ENCODE measurements around the gene PHACTR4.
"Not testable (repeated sequence)": the region's sequence is repeated elsewhere in the genome, so short reads cannot be mapped to it uniquely, and the experiment has no call there.

Gene PHACTR4

DNA sequence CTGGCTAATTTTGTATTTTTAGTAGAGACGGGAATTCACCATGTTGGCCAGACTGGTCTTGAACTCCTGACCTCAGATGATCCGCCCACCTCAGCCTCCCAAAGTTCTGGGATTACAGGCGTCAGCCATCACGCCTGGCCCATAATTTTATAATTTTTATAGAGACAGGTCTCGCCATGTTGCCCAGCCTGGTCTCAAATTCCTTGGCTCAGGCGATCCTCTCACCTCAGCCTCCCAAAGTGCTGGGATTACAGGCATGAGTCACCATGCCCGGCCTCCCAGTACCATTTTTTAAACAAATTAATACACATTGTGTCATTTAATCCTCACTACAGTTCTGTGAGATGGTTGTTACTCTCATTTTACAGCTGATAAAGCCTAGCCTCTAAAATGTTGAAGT is 3.9 kb downstream of the PHACTR4 start:
- not testable (repeated sequence) for DNase-seq

DNA sequence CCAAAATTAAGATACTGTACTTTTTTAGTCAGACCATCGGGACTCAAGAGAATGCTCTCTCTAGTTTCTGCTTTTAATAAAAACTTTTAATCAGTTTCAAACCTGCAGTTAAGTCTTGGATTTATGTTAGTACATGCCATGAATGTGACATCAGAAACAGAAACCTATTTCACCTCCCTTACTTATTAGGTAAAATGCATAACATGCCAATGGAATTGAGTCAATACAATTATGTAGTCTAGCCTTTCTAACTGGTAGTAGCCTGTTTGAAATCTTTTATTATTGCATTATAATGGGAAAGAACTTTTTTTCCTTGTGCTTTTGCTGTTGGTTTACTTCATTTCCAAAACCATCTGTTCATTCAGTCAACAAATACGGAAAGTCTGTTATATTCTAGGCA is 4.8 kb downstream of the PHACTR4 start:
- DNase-seq = no peak

DNA sequence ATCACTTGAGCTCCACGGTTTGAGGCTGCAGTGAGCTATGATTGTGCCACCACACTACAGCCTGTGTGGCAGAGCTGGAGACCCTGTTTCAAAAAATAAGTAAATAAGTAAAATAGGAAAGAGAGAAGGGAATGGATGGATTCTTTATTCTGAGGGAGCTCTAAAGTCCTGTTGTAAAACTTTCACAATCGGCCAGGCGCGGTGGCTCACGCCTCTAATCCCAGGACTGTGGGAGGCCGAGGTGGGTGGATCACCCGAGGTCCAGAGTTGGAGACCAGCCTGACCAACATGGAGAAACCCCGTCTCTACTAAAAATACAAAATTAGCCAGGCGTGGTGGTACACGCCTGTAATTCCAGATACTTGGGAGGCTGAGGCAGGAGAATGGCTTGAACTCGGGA is 6.1 kb downstream of the PHACTR4 start:
- DNase-seq = not testable (repeated sequence)

DNA sequence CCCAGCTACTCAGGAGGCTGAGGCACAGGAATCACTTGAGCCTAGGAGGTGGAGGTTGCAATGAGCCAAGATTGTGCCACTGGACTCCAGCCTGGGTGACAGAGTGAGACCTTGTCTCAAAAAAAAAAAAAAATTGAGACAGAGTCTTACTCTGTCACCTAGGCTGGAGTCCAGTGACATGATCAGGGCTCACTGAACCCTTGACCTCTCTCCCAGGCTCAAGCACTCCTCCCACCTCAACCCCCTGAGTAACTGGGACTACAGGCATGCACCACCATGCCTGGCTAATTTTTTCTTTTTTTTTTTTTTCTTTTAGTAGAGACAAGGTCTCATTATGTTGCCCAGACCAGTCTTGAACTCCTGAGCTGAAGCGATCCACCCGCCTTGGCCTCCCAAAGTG is 6.7 kb downstream of the PHACTR4 start:
- not testable (repeated sequence) for DNase-seq

DNA sequence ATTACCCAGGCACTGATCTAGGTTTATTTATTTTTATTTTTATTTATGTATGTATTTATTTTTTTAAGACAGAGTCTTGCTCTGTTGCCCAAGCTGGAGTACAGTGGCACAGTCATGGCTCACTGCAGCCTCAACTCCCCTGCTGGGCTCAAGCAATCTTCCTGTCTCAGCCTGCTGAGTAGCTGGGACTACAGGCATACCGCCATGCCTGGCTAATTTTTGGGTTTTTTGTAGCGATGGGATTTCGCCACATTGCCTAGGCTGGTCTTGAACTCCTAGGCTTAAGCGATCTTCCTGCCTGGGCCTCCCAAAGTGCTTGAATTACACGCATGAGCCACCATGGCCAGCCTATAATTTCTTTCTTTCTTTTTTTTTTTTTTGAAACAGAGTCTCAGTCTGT is 9.4 kb downstream of the PHACTR4 start:
- DNase-seq = no peak

DNA sequence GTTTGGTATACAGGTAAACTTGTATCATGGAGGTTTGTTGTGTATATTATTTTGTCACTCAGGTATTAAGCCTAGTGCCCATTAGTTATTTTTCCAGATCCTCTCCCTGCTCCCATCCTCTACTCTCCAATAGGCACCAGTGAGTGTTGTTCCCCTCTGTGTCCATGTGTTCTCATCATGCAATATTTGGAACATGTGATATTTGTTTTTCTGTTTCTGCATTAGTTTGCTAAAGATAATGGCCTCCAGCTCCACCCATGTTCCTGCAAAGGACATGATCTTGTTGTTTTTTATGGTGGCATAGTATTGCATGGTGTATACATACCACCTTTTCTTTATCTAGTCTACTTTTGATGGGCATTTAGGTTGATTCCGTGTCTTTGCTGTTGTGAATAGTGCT is 10.9 kb downstream of the PHACTR4 start:
- DNase-seq = no peak

DNA sequence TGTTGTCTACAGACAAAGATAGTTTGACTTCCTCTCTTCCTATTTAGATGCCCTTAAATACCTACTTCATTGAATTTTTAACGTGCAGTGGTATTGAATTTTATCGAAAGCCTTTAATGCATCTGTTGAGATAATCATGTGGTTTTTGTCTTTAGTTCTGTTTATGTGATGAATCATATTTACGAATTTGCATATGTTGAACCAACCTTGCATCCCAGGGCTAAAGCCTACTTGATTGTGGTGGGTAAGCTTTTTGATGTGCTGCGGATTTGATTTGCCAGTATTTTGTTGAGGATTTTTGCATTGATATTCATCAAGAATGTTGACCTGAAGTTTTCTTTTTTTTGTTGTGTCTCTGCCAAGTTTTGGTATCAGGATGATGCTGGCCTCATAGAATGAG is 14.2 kb downstream of the PHACTR4 start:
- not testable (repeated sequence) for DNase-seq

DNA sequence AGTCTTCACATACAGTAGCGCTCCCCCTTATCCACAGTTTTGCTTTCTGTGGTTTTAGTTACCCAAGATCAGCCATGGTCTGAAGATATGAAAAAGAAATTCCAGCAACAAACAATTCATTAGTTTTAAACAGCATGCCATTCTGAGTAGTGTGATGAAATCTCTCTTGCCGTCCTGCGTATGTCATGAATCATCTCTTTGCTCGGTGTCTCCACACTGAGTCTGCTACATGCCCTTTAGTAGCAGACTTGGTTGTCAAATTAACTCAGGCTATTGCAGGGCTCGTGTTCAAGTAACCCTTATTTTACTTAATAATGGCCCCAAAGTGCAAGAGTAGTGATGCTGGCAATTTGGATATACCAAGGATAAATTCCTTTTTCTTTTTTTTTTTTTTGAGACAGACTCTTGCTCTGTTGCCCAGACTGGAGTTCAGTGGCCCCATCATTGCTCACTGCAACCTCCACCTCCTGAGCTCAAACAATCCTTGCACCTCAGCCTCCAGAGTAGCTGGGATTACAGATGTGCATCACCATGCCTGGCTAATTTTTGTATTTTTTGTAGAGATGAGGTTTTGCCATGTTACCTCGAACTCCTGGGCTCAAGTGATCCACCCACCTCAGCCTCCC is 22.6 kb downstream of the PHACTR4 start:
- no peak for DNase-seq

DNA sequence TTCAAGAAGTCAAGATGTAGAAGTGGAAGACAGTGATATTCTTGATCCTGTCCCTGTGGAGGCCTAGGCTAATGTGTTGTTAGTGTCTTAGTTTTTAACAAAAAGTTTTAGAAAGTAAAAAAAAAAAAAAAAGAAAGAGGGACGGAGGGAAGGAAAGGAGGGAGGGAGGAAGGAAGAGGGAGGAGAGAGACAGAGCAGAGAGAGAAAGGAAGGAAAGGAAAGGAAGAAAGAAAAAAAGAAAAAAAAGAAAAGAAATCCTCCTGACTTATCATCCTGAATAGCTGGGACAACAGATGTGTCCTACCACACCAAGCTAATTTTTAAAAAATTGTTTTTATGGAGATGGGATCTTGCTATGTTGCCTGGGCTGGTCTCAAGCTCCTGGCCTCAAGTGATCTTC is 24.6 kb downstream of the PHACTR4 start:
- no peak for DNase-seq

DNA sequence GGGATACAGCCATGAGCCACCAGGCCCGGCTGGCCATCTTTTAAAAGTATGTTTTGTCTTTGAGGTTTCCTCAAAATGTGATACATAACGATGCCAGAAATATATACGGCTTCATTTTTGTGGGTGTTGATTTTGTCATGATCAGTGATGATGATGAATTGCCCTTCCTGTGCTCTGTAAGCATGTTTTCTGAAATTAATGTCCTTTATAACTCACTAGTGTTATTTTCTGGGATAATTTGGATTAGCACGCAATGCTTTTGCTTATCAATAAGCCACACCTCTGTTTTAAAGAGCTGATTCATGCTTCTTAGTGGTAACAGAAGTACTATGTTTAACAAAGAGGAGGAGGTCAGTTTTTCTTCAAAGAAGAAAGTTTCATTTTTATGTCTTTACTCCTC is 25.6 kb downstream of the PHACTR4 start:
- no peak for DNase-seq

DNA sequence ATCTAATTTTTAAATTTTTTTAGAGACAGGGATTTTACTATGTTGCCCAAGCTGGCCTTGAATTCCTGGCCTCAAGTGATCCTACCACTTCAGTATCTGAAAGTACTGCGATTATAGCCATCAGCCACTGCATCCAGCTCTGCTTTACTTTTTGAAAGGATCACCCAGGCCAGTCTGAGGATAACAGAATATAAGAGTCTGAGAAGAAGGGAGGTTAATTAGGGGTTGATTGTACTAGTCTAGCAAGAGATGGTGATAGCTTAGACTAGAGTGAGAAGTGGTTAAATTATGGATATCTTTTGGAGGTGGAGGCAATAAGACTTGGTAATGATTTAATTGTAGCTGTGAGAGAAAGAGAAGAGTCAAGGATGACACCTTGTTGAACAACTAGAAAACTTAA is 32.2 kb downstream of the PHACTR4 start:
- DNase-seq = no peak

DNA sequence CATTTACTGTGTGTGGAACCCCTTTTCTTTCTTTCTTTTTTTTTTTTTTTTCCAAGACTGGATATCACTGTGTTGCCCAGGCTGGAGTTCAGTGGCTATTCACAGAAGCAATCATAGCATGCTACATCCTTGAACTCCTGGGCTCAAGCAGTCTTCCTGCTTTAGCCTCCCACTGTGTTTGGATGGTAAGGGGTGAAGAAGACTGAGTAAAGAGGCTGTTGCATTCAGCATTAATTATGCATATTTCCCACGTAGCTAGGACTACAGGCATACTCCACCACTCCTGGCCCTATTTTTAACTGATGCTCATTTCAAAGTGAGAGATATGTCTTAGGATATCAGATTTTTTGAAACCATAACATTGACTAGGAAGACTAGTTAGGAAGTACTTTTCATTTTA is 39.5 kb downstream of the PHACTR4 start:
- no peak for DNase-seq

DNA sequence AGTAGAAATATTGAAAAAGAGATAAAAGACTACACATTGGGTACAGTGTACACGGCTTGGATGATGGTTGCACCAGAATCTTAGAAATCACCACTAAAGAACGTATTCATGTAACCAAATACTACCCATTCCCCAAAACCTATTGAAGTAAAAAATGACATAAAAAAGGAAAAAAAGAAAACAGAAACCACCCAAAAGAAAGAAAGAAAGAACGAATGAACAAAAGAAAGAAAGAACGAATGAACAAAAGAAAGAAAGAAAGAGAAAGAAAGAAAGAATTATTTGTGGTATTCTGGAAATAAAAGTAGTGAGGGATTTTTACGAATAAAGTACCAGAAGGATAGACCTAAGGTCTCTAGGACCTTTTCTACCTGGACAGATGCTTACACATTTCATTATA is 42.1 kb downstream of the PHACTR4 start:
- DNase-seq = no peak

DNA sequence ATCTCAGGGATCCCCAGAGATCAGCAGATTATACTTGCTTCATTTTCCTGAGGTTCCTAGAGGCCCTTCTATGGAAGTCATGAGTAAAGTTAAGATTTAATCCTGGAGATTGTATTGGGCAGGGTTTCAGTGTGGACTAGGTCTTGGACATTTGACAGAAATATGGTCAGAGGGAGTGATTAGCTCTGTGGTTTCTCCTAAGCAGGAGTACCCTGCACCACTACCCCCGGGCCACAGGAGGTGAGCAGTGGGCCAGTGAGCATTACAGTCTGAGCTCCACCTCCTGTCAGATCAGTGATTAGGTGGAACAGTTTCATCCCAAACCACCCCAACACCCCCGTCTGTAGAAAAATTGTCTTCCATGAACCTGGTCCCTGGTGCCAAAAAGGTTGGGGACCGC is 43.2 kb downstream of the PHACTR4 start:
- no peak for DNase-seq

DNA sequence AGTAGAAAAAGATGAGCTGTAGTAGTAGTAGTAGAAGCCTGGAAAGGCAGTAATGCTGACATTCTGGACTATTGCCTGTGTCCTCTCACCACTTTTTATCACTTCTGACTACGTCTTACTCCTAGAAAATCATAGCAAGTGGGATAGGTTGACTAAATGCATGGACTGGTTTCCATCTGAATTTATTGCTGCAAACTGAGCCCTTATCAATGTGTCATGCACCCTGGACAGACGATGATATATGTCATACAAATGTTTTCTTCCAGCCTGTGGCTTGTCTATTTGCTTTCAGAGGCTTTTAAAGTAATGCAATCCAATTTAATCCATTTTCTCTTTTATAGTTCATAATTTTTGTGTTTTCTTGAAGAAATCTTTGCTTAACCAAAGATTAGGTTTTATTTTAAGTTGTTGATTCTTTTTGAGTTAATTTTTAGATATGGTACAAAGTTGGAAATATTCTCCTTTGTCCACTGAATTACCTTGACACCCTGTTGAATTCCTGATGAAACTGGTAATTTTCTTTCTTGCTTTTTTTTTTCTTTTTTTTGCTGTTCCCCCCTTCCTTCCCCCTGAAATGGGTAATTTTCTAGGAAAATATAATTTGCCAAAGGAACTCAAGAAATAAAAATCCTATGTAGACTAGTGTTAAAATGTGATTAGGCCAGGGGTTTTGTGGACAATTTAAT is 47.1 kb downstream of the PHACTR4 start:
- no peak for DNase-seq

DNA sequence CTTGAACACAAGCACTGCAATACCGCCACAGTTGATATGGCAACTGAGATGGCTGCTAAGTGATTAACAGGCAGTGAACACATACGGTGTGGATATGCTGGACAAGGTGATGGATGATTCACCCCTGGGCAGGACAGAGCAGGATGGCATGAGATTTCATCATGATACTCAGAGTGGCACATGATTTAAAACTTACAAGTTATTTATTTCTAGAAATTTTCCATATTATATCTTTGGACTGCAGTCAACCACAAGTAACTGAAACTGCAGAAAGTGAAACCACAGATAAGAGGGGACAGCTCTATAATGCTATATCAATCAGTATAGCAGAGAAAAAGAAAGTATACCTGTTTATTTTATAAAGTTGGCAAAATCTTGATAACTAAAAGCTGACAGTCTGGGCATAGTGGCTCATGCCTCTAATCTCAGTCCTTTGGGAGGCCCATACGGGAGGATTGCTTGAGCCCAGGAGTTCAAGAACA is 47.9 kb downstream of the PHACTR4 start:
- no peak for DNase-seq

DNA sequence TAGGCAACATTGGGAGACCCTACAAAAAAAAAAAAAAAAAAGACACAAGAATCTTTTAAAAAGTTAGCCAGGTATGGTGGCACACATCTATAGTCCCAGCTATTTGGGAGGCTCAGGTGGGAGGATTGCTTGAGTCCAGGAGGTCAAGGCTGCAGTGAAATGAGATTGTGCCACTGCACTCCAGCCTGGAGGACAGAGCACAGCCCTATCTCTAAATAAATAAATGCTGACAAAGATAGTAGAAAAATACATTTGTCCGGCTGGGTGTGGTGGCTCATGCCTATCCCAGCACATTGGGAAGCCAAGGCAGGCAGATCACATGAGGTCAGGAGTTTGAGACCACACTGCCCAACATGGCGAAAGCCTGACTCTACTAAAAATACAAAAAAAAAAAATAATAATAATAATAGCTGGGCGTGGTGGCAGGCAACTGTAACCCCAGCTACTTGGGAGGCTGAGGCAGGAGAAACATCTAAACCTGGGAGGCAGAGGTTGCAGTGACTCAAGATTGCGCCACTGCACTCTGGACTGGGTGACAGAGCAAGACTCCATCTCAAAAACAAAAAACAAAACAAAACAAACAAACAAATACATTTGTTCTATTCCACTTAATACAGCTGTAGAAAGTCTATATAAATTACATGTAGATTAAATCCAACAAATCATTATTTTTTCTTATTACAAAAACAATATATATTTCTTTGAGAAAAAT is 48.5 kb downstream of the PHACTR4 start:
- no peak for DNase-seq

DNA sequence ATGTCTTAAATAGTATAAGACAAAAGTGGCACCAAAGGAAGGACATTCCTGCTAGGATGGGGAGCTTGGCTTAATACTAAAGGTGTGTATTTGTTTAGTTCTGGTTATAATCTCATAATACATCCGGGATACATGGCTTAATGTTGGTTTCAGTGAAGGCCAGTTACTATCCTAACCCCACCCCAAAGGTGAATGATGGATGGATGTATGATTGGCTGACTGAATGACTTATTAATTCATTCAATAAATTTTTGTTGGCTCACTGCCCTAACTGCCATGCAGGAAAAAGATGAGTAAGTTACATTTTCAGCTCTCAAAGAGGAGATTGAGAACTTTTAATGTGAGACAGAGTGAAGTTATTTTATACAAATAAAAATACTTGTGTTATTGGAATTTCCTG is 52.2 kb downstream of the PHACTR4 start:
- DNase-seq = no peak

DNA sequence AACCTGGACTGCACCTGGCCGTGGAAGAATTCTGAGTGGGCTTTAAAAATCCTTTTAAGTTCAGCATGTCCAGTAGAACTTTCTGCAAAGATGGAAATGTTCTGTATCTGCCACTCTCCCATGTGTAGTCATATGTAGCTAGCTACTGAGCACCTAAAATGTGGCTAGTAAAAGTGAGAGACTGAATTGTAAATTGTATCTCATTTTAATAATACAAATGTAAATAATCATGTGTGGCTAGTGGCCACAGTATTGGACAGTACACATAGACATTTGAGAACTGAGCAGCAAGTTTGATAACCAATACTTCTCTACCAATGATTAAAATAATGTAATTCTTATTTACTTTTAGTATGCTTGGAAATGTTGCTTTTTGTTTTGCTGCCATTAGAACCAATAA is 57.3 kb downstream of the PHACTR4 start:
- no peak for DNase-seq

DNA sequence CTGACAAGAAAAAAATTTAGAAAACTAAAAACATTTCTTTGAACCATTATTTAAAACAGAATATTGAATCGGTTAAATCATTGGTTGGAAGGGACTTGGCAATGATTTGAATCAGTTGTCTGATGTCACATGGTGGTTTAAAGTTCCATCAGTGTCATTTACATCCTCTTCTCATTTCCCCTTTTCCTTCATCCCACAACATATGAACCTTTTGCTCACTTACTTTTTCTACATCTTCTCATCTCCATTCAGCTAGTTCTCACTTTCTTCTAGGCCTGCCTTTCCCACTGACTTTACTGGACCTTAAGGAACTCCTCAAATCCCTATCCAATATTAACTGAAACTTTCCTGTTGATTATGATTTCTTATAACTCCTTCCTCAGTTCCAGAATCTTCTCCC is 58.5 kb downstream of the PHACTR4 start:
- no peak for DNase-seq

DNA sequence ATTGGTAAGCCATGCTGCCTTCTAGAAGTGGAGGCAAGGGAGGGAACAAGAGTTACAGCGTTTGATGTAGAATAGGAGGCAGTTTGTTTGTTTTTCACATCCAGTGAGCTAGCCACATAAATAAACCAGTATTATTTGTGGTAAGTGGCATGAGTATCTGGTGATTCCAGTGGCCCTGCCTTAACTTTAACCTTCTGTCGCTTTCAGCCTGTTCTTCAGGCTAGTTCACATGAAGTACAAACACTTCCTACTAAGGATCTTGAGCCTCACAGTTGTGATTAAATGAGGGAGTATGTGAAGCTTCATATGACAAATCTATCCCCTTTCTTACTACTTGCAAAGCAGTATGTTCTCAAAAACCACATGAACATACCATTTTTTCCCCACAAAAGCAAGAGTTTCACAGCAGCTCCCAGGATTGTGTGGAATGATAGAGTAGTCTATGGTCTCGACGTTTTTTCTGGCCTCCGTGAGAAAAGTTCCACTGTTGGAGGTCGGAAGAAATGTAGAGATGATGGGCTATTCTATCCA is 59.5 kb downstream of the PHACTR4 start:
- no peak for DNase-seq

DNA sequence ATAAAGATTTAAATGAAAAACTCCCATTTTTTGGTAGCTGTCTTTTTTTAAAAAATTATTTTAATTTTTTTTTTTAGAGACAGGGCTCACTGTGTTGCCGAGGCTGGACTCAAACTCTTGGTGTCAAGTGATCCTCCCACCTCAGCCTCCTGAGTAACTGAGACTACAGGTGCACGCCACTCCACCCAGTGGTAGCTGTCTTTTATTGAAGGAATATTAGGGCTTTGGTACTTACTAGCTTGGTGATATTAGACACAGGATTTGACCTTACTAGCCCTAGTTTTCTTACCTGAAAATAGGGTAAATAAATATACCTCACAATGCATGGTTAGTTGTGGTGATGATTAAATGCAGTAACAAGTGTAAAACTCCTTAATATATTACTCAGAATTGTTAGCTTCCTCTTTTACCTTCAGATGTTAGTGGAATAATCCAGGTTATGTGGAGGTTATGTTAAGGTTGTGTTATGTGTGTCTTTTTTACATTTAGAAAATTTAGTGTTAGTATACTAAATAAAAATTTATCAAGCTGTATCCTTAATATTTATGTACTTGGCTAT is 66.8 kb downstream of the PHACTR4 start:
- no peak for DNase-seq

DNA sequence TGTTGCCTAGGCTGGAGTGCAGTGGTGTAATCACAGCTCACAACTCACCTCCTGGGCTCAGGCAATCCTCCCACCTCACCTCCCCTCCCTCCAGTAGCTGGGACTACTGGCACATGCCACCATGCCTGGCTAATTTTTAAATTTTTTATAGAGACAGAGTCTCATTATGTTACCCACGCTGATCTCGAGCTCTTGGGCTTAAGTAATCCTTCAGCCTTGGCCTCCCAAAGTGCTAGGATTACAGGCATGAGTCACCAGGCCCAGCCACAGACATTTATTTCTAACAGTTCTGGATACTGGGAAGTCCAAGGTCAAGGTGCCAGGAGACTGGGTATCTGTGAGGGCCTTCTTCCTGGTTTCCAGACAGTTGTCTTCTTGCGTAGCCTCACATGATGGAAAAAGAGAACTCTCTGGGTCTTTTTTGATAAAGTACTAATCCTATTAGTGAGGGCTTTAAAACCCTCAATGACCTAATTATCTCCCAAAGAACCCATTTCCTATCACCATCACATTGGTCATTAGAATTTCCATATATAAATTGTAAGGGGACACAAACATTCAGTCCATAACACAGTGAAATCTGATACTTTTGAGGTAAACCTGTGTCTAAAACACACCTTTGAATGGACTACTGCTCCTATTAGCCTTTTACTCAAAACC is 67.9 kb downstream of the PHACTR4 start:
- DNase-seq = no peak

All from NCI-H1092 (cell line).